Suprapubic skin (tissue), 4 donors: Measurements from ENCODE around the gene ZRANB1. TPM values are rescaled to one million over a fixed set of nuclear protein-coding genes. Genes with fewer than 3 reads are reported as not detected.

ENCODE experiments used
- DNase-seq, 2 donors: peaks; one replicate each; pipeline ENCODE4 v3.0.0-alpha.2; 2019; ENCODE audit warnings: low spot score in 2 of 2
- H3K27ac ChIP-seq: fragments of 200-600 bp; sonication (generic); one replicate; pipeline ENCODE4 v1.5.1; 2019
- H3K27me3 ChIP-seq: fragments of 200-600 bp; sonication (generic); one replicate; pipeline ENCODE4 v1.5.1; 2019
- H3K36me3 ChIP-seq: fragments of 200-600 bp; sonication (generic); one replicate; pipeline ENCODE4 v1.5.1; 2019
- H3K4me1 ChIP-seq: fragments of 200-600 bp; sonication (generic); one replicate; pipeline ENCODE4 v1.5.1; 2019
- H3K4me3 ChIP-seq: fragments of 200-600 bp; sonication (generic); one replicate; pipeline ENCODE4 v1.5.1; 2019; ENCODE audit warnings: mild to moderate bottlenecking
- H3K9me3 ChIP-seq: fragments of 200-600 bp; sonication (generic); one replicate; pipeline ENCODE4 v1.5.1; 2019
- EP300 ChIP-seq: sonication (generic); formaldehyde crosslinking; IDR thresholded peaks from one replicate; pipeline ENCODE4 v1.6.1; 2017; ENCODE audit warnings: antibody characterized with exemption
- POLR2A ChIP-seq, 2 donors: fragments of 450-650 bp; IDR thresholded peaks; one replicate each; pipeline ENCODE4 v1.6.1; 2017; ENCODE audit warnings: antibody characterized with exemption in 2 of 2, mild to moderate bottlenecking in 2 of 2, moderate library complexity in 2 of 2
- POLR2AphosphoS5 ChIP-seq, 3 donors: sonication (generic); formaldehyde crosslinking; IDR thresholded peaks; one replicate each; pipeline ENCODE4 v1.6.1; 2017; ENCODE audit warnings: antibody characterized with exemption in 3 of 3
- WGBS: methylation state at CpG from one replicate; pipeline ENCODE4 v1.1.5; 2018; 5-methylcytosine and 5-hydroxymethylcytosine counted together
- total RNA-seq, 4 donors: library from RNA; depleted of rRNA; stranded (reverse); fragments of >200 nt; gene quantifications; one replicate each; pipeline ENCODE4 v1.1.0, GENCODE V29; 2016
- TF ChIP-seq, protein P1 (sequence below), 2 donors: fragments of 200-600 bp in 1 of 2; fragments of 450-650 bp in 1 of 2; sonication (generic) in 1 of 2; IDR thresholded peaks; one replicate each; pipeline ENCODE4 v1.5.1; 2016 to 2019; ENCODE audit warnings: antibody characterized with exemption in 2 of 2, mild to moderate bottlenecking in 1 of 2, moderate library complexity in 1 of 2

The ZRANB1 gene
- total RNA-seq, 4 donors from 2014 or later, result 21.2 to 37.9 (median 30.2) TPM

DNA sequence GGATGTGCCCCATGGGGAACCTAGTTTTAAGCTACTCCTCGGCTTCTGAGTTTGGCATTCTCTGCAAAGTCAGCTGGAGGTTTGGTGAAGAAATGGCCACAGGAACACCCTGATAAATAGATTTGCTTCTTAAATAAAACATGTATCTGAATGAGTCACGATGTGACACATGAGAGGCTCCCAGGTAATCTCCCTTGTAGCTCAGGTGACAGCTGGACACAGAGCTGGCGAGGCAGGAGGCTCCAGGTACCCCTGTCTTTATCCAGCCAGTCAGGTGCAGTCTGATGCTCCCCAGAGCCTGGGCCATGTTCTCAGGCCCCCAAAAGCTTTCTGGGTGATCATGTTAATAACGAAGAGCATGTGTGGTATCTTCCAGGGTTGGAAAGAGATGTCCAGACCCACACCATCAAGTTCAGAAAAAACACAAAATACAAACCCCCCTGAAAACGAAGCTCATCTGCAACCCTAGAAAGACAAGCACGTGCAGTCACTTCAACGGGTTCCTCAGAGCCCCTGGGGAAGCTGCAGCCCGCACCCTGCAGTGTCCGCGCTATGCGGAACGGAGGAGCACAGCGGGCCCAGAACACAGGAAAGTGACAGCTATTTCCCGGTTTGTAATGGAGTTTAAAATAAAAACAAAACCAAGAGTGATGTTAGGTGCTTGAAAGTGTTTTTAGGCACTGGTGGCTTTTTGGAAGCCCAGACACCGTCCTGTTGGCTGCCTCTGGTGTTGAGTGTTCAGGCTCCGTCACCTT lies 69.4 kb downstream of the ZRANB1 start:
- no peak overlapping the region for H3K4me3 ChIP-seq
- WGBS, result 84% methylated on average over 16 of the region's 16 CpGs
- DNase-seq, result no peak
- TF ChIP-seq POLR2A (IDR thresholded peaks at IDR 0.05) (no peak), POLR2AphosphoS5 (IDR thresholded peaks at IDR 0.05) (no peak), EP300 (no peak)
- TF ChIP-seq, protein P1, sequence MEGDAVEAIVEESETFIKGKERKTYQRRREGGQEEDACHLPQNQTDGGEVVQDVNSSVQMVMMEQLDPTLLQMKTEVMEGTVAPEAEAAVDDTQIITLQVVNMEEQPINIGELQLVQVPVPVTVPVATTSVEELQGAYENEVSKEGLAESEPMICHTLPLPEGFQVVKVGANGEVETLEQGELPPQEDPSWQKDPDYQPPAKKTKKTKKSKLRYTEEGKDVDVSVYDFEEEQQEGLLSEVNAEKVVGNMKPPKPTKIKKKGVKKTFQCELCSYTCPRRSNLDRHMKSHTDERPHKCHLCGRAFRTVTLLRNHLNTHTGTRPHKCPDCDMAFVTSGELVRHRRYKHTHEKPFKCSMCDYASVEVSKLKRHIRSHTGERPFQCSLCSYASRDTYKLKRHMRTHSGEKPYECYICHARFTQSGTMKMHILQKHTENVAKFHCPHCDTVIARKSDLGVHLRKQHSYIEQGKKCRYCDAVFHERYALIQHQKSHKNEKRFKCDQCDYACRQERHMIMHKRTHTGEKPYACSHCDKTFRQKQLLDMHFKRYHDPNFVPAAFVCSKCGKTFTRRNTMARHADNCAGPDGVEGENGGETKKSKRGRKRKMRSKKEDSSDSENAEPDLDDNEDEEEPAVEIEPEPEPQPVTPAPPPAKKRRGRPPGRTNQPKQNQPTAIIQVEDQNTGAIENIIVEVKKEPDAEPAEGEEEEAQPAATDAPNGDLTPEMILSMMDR (IDR thresholded peaks at IDR 0.05), result no peak
- H3K27me3 ChIP-seq, result no peaks in the 10 kb centered on the region
- H3K27ac ChIP-seq, result no peak overlapping the region
- H3K9me3 ChIP-seq, result no peaks in the 10 kb centered on the region
- peaks cover 53% of the 10 kb centered on the region for H3K4me1 ChIP-seq
- no peaks in the 10 kb centered on the region for H3K36me3 ChIP-seq

DNA sequence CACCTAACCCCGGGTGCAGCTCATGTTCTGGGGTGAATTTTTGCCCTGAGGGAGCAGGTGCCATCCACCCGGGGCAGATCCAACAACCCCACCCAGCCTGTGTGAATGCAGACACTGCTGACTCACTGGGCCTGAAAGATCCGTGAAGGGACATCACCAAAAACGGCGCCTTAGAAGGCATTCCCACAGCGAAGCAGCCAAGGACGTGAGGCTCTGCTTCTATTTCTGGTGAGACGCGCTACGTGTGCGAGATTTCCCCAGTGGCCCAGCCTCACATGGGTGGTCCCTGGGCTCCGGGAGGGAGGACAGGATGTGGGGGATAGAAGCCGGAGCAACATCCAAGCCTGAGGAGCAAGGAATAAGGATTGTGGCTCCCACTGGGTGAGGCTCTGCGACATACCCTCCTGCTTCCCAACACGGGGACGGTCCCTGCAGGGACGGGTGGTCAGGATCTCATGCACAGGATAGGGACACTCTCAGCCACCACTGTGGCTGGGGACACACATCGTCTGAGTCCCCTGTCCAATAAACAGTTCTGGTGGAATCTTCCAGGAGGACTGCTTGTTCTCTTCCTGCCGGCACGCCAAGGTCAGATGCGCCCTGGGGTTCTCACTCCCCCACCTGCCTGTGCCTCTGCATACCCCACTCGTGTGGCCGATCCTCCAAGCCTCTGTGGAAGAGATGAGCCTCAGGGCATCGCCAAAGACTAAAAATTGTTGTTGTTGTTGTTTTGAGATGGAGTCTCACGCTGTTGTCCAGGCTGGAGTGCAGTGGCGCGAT lies 70.2 kb downstream of the ZRANB1 start:
- Histone ChIP-seq H3K36me3 (no peaks in the 10 kb centered on the region), H3K27ac (no peak overlapping the region), H3K9me3 (no peaks in the 10 kb centered on the region), H3K4me3 (no peak overlapping the region), H3K27me3 (no peaks in the 10 kb centered on the region), H3K4me1 (peaks cover 54% of the 10 kb centered on the region)
- TF ChIP-seq POLR2A (IDR thresholded peaks at IDR 0.05) (no peak), EP300 (no peak), POLR2AphosphoS5 (IDR thresholded peaks at IDR 0.05) (no peak)
- TF ChIP-seq, protein P1 (IDR thresholded peaks at IDR 0.05), result no peak
- 90% methylated on average over 27 of the region's 27 CpGs for WGBS
- no peak for DNase-seq

DNA sequence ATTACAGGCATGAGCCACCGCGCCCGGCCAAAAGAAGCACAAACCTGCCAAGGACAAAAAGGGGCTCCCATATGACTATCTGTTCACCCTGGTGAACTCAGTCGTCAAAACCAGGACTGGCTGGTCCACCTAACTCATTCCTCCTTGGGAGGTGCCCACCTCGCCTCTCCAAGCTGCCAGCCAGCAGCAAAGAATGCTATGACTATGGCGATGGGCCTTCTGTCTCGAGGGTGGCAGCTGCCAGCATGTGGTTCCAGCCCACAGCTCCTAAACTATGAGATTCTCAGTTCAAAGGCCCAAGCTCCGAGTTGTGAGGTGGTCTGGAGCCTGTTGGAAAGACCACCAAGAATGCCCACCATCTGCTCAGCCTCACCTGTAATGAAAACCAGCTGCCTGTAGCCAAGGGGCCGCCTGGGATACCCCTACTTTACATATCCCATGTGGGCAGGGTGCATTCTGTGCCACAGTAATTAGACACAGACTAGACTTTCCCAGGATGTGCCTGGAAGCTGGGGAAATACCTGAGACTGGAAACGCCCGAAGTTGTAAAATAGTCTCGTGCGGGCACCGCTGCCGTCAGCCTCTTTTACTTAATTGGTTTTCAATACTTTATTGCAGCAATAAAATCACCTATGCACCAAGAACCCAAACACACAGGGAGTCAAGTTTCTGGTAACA lies 71.1 kb downstream of the ZRANB1 start:
- no peak for TF ChIP-seq POLR2A (IDR thresholded peaks at IDR 0.05)
- no peak for TF ChIP-seq EP300
- no peak for TF ChIP-seq POLR2AphosphoS5 (IDR thresholded peaks at IDR 0.05)
- TF ChIP-seq, protein P1 (IDR thresholded peaks at IDR 0.05), result no peak
- Histone ChIP-seq H3K4me1 (peaks cover 54% of the 10 kb centered on the region), H3K4me3 (no peak overlapping the region), H3K36me3 (no peaks in the 10 kb centered on the region), H3K27ac (no peak overlapping the region), H3K27me3 (no peaks in the 10 kb centered on the region), H3K9me3 (no peaks in the 10 kb centered on the region)
- DNase-seq, result no peak
- 85% methylated on average over 13 of the region's 15 CpGs for WGBS

DNA sequence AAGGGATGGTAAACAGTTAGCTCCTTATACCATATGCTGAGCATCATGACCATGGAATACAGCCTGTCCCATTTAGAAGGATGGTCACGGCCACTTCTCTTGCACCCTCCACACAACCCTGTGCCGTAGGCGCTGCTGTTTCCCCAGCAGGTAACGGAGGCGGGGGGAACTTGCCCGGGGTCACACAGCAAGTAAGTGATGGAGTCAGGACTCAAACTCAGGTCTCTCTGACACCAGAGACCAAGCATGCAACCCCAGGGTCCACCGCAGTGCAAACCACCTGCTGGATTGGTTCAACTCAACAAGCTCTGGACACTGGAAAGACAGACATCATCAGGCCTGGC lies 71.6 kb downstream of the ZRANB1 start:
- peaks cover 54% of the 10 kb centered on the region for H3K4me1 ChIP-seq
- DNase-seq, result no peak
- H3K27ac ChIP-seq, result no peak overlapping the region
- TF ChIP-seq EP300 (no peak), POLR2AphosphoS5 (IDR thresholded peaks at IDR 0.05) (no peak), POLR2A (IDR thresholded peaks at IDR 0.05) (no peak)
- TF ChIP-seq, protein P1 (IDR thresholded peaks at IDR 0.05), result no peak
- no peaks in the 10 kb centered on the region for H3K9me3 ChIP-seq
- 96% methylated on average over 7 of the region's 7 CpGs for WGBS
- no peak overlapping the region for H3K4me3 ChIP-seq
- no peaks in the 10 kb centered on the region for H3K36me3 ChIP-seq
- no peaks in the 10 kb centered on the region for H3K27me3 ChIP-seq
